Measurements from ENCODE around the gene UEVLD.

The UEVLD gene

DNA sequence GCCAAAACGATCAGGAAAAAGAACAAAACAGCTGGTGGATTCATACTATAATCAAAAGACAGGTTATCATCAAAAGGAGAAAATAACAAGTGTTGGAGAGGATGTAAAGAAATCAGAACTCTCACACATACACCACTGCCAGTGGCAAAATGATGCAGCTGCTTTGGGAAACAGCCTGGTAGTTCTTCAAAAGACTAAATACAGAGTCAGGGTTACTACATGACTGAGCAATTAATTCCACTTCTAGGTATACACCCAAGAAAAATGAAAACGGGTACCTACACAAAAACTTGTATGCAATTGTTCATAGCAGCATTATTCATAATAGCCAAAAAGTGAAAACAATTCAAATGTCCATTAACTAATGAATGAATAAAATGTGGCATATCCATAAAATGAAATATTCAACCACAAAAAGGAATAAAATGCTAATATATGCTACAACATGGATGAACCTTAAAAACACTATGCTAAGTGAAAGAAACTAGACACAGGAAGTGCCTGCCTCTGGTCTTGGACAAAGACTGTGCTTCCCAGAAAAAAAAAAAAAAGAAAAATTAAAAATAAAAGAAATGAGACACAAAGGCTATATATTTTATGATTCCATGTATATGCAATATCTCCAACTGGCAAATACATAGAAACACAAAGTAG, 8.3 kb downstream of the UEVLD start:
- no peak for DNase-seq

DNA sequence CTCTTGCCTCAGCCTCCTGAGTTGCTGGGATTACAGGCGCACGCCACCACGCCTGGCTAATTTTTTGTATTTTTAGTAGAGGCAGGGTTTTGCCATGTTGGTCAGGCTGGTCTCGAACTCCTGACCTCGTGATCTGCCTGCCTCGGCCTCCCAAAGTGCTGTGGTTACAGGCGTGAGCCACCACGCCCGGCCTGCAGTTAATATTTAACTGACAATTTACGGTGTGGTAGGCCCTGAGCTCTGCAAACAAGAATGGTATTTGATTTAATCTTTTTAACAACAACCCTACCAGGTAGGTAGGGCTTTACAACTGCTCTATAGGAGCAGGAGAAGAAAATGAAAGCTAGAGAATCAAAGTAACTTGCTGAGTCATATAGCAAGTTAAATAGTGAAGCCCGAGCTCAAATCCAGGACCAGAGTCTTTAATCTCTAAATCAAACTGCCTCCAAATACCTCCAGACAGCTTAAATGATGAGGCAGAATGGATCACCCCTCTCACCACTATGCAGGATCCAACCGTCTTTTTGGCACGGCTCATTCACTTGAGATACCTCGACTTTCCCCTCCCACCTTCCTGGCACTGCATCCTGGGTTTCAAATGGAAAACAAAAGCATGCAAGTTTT, 9.4 kb downstream of the UEVLD start:
- DNase-seq: no peak

GRCh38 chr11:18575361-18575760, 13.2 kb downstream of the UEVLD start:
- no peak for DNase-seq

GRCh38 chr11:18567081-18567480, 21.5 kb downstream of the UEVLD start:
- no peak for DNase-seq

GRCh38 chr11:18566406-18566805, 22.1 kb downstream of the UEVLD start:
- no peak for DNase-seq

- no peak for DNase-seq
Observed at GRCh38 chr11:18564149-18564548, 24.4 kb downstream of the UEVLD start.

DNA sequence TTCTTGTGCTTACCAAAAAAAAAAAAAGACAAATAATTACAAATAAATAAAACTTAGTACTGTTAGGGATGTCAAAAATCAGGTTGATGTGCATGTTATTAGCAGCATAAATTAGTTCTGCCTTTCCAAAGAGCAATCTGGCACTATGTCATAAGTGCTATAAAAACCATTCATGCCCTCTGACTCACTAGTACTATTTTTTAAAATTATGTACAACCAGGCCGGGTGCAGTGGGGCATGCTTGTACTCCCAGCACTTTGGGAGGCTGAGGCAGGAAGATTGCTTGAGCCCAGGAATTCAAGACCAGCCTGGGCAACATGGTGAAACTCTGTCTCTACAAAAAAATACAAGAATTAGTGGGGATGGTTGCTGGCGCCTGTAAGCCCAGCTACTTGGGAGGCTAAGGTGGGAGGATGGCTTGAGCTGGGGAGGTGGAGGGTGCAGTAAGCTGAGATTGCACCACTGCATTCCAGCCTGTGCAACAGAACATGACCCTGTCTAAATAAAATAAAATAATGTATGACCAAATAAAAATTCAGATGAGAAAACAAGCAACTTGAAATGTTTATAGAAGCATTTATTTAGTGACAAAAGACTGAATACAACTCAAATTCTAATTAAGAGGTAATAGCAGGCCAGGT, 25.3 kb downstream of the UEVLD start:
- no peak for DNase-seq

DNA sequence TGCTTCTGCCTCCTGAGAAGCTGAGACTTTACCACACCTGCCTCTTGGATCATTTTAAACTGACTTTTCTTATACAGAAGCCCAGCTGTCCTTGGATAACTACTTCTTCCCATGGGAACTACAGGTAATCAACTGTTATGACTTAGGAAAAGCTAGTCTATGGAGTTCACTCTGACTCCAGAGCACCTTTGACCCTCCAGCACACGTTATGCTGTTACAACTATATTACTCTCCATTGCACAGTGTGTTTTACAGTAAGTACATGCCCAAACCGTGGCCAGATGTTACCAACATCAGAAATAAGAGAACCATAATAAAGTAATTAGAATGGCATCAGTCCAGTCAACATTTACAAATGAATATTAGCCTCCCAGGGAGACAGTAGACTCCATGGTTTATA, 40.5 kb downstream of the UEVLD start:
- DNase-seq: no peak

- no peak for DNase-seq
Observed at GRCh38 chr11:18540207-18541009, 48.1 kb downstream of the UEVLD start.

DNA sequence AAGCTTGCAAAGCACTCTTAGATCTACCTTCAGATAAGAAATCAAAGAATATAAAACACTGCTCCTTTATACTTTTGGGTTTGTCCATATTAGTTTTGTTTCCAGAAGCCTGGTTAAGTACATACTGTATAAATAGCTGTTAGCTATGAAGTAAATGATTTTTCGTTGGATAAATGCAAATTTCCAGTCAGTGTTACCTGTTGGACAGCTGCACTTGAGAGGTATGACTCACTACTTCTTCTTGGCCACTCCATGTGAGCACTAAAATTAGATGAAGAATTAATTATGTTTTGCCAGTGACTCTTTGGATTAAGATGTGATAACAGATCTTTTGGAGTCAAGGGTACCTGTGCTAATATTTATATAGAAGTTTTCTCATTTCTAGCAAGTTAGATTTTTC, 52.3 kb downstream of the UEVLD start:
- no peak for DNase-seq

DNA sequence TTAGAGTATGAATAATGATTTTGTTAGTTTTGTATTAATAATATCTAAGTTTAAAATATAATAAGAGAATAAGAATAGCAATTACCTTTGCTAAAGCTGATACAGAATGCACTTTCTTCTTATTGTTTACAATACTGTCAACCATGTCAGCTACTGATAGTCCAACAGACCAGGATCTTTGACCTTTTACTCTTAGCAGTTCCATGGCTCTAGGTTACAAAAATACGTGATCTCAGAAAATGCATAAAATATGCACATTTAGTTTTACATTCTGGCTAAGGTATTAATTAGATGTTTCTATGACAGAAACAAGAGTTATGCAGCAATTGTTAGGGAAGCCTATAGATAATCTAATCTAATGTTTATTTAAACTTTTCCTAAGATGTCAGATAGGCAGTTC, 54.3 kb downstream of the UEVLD start:
- DNase-seq: no peak

DNA sequence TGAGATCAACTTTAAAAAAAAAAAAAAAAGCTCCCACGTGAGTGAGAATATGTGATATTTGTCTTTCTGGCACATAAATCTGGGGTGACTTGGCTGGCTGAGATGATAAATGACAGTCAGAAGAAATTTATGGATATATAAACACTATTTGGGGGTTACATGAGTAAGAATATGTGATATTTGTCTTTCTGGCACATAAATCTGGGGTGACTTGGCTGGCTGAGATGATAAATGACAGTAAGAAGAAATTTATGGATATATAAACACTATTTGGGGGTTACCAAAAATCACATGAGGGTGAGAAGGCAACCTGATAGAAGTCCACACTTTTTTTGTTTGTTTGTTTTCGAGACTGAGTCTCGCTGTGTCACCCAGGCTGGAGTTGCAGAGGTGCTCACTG, 55.2 kb downstream of the UEVLD start:
- DNase-seq: no peak

DNA sequence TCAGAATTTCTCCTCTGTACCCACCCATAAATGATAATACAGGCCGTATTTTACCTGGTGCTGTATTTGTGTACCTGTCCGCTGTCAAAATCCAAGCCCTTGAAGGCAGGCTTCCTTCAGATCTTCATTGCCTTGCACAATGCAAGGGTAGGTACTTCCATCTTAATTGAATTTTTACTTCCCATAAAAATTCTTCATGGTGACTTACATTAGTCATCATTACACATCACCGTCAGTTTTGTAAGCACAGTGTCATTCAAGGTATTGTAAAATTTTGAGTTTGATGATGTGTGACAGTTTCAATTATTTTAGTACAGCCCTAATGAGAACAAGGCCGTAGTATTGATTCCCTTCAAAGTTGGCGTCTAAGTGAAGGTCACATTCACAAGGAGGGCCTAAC, 61.0 kb downstream of the UEVLD start:
- DNase-seq: peak; percentile 52

DNA sequence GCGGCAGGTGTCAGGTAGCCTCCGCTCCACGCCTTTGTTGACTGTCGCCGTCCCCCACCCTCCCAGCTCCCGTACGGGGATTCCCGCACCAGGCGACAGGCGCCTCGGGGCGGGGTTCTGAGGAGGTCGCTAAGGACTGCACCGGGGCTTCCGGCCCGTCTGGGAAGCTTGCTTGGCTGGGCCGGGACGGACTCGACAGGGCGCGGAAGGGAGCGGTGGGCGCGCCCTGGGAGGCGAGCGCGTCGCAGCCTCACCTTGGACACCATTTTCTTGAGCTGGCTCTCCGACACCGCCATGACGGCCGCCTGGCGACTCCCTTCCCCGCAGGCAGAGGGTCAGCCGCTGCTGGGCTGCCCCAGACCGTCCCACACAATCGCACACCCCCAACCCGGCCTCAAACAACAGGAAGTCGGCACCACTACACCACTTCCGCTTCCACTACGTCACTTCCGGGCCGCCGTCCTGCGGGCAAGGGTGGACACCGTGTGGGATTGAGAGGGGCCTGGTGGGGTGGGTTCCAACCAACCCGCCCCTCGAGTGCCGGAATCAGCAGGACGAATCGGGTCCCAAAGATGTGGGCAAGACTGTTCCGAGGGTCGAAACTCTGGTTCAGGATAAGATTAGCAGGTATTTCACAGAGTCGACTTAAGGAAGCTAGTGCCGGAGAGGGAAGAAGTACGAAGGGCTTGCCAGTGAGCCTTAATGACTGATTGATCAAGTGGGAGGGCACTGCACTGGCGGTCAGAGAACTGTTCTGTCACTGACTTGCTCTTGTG, 61.8 kb downstream of the UEVLD start, which contains the start of gene TSG101:
Gene TSG101 (minus strand): TSS at position 422 of the 776 bp plus-strand sequence. CDS start 126 bp downstream, at position 296.
- DNase-seq: peak; percentile 25

DNA sequence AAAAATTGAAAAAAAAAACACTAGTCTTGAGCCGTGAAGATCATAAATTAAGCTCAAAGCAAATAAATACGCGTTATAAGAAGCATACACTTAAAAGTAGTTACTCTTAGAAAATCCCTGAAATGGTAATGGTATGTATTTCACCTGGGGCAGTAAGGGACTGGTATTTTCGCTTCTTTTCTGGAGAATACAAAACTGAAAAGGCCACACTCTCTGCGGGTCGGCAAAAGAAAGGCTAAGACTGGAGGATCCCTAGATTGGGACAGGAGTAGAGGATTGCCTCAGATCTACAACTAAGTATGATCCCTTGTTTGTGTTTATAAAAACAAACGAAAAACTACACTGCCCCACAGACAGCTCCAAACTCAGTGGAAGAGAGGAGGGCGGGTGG, 62.4 kb downstream of the UEVLD start:
- DNase-seq: no peak

DNA sequence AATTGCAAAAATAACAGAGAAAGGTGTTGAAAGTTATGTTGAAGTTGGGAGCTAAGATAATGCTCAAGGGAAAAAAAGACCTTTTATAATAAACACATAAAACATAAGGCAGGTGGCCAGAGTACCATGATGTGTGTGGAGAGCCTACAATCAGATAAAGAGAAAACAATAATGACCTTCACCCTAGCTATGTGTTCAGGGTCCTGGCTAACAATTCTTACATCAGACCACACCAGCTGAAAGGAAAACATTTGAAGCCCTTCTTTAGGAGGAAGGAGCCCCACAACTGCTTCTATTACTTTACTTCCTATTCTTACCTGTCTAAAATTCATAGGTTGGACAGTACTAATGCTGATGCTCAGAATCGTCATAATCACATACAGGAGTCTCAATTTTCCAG, 64.3 kb downstream of the UEVLD start:
- DNase-seq: no peak

- DNase-seq: no peak
Observed at GRCh38 chr11:18523084-18523483, 65.5 kb downstream of the UEVLD start.

- DNase-seq: no peak
Observed at GRCh38 chr11:18522388-18522787, 66.1 kb downstream of the UEVLD start.

GRCh38 chr11:18521122-18521521, 67.4 kb downstream of the UEVLD start:
- DNase-seq: no peak

- no peak for DNase-seq
Observed at GRCh38 chr11:18502352-18502751, 86.2 kb downstream of the UEVLD start.

- DNase-seq: no peak
Observed at GRCh38 chr11:18501629-18502028, 86.9 kb downstream of the UEVLD start.

DNA sequence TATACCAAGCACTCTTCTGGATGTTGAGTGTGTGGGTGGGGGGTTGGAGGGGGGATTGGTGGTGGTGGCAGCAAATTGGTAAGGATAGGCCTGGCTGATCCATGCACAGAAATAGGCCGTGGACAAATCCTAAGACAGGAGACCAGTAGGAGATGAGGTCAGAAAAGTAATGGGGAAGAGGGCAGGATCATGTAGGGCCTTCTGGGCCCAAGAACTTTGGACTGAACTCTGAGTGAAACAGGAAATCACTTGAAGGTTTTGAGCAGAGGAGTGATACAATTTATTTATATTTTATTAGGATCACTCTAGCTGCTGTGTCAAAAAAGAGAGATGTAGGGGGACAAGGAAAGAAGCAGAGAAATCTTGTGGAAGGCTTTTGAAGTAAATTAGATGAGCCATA, 90.5 kb downstream of the UEVLD start:
- no peak for DNase-seq

DNA sequence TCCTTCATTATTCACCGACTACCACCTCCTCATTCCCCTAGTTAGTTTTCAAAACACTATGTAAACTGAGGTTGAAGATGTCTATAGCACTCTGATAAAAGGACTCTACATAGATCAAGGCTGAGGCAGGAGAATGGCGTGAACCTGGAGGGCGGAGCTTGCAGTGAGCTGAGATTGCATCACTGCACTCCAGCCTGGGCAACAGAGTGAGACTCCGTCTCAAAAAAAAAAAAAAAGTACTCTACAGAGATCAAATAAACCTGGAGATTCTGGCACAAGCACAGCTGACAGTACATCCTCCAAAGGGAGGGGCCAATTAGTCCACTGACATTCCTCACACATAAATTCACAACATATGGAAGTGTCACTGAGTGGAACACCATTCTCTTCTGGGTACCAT, 92.8 kb downstream of the UEVLD start:
- no peak for DNase-seq

All from SIG-M5 (cell line).